ENCODE measurements around the gene SPATC1L. TPM values are rescaled to one million over a fixed set of nuclear protein-coding genes. Genes with fewer than 3 reads are reported as not detected.

SPATC1L gene
- total RNA-seq, 1 experiment from 2014 or later, result 11.3 TPM

- Mint-ChIP-seq H3K4me1 (ENCODE audit: insufficient read depth, unreplicated experiment) (peaks cover 6% of the 10 kb centered on the region), H3K9me3 (ENCODE audit: unreplicated experiment) (no peaks in the 10 kb centered on the region), H3K27me3 (ENCODE audit: insufficient read depth, unreplicated experiment) (no peaks in the 10 kb centered on the region), H3K27ac (ENCODE audit: low read depth, unreplicated experiment) (no peak overlapping the region), H3K4me3 (ENCODE audit: unreplicated experiment) (no peak overlapping the region), H3K36me3 (ENCODE audit: insufficient read depth, unreplicated experiment) (no peaks in the 10 kb centered on the region)
- CTCF ChIA-PET, result interaction anchor here (0.6 to 0.9 kb wide), 5 partner anchors 22 to 140 kb away, joined by 3 to 7 read pairs (median 3); no protein-coding TSS in a partner anchor
- TF ChIP-seq, protein P1, sequence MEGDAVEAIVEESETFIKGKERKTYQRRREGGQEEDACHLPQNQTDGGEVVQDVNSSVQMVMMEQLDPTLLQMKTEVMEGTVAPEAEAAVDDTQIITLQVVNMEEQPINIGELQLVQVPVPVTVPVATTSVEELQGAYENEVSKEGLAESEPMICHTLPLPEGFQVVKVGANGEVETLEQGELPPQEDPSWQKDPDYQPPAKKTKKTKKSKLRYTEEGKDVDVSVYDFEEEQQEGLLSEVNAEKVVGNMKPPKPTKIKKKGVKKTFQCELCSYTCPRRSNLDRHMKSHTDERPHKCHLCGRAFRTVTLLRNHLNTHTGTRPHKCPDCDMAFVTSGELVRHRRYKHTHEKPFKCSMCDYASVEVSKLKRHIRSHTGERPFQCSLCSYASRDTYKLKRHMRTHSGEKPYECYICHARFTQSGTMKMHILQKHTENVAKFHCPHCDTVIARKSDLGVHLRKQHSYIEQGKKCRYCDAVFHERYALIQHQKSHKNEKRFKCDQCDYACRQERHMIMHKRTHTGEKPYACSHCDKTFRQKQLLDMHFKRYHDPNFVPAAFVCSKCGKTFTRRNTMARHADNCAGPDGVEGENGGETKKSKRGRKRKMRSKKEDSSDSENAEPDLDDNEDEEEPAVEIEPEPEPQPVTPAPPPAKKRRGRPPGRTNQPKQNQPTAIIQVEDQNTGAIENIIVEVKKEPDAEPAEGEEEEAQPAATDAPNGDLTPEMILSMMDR (IDR thresholded peaks at IDR 0.05; ENCODE audit: unreplicated experiment), result no peak
- peak; percentile 55 for DNase-seq (ENCODE audit: unreplicated experiment)
- intact Hi-C loops (cut with micrococcal nuclease), result no loop called here
- BruUV-seq (replicated peaks), result no TSS peak
- POLR2A ChIA-PET, result no interaction called here
These were observed 67.3 kb downstream of the SPATC1L start for GRCh38 chr21:46116776-46117585.

- H3K4me1 Mint-ChIP-seq (ENCODE audit: insufficient read depth, unreplicated experiment), result peaks cover 5% of the 10 kb centered on the region
- no peaks in the 10 kb centered on the region for H3K36me3 Mint-ChIP-seq (ENCODE audit: insufficient read depth, unreplicated experiment)
- H3K9me3 Mint-ChIP-seq (ENCODE audit: unreplicated experiment), result no peaks in the 10 kb centered on the region
- no TSS peak for BruUV-seq (replicated peaks)
- ChIA-PET CTCF (interaction anchor here (0.6 to 0.9 kb wide), 3 partner anchors 33 to 141 kb away, joined by 3 read pairs; no protein-coding TSS in a partner anchor), POLR2A (no interaction called here)
- no peak overlapping the region for H3K27ac Mint-ChIP-seq (ENCODE audit: low read depth, unreplicated experiment)
- H3K4me3 Mint-ChIP-seq (ENCODE audit: unreplicated experiment), result no peak overlapping the region
- intact Hi-C loops (cut with micrococcal nuclease), result no loop called here
- no peak for DNase-seq (ENCODE audit: unreplicated experiment)
- no peaks in the 10 kb centered on the region for H3K27me3 Mint-ChIP-seq (ENCODE audit: insufficient read depth, unreplicated experiment)
- TF ChIP-seq, protein P1 (IDR thresholded peaks at IDR 0.05; ENCODE audit: unreplicated experiment), result no peak
These were observed 68.0 kb downstream of the SPATC1L start for GRCh38 chr21:46116189-46116775.

DNA sequence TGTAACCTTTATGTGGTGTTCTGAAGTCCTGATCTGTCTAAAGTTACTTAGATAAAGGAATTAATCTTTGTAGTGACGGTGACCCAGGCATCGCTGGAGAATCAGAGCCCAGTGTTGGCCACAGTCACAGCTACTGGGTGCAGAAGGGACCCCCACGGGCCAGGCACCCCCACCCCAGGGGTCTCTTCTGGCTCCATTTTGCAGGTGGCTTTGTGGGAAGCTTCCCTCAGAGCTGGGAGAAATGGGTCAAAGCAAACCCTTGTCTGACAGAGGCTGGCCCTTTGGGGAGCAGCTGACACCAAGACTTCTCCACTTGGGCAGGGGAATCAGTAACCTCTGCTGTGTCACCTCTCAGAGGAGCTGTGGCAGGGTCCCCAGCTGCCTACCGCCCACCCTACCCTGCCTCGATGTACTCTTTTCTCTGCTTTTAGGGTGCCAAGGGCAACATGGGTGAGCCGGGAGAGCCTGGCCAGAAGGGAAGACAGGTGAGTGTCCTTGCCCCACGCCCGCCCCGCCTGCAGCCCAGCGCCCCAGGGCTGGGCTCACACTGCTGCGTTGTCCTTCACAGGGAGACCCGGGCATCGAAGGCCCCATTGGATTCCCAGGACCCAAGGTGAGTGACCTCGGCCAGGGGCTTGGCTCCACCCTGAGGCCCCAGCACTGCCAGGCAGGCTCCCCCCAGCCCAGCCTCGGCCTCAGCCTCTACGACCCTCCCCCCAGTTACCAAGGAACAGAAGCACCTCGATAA lies 68.6 kb downstream of the SPATC1L start:
- Mint-ChIP-seq H3K9me3 (ENCODE audit: unreplicated experiment) (no peaks in the 10 kb centered on the region), H3K27me3 (ENCODE audit: insufficient read depth, unreplicated experiment) (no peaks in the 10 kb centered on the region), H3K27ac (ENCODE audit: low read depth, unreplicated experiment) (no peak overlapping the region), H3K4me1 (ENCODE audit: insufficient read depth, unreplicated experiment) (peaks cover 5% of the 10 kb centered on the region), H3K4me3 (ENCODE audit: unreplicated experiment) (no peak overlapping the region), H3K36me3 (ENCODE audit: insufficient read depth, unreplicated experiment) (no peaks in the 10 kb centered on the region)
- TF ChIP-seq, protein P1 (IDR thresholded peaks at IDR 0.05; ENCODE audit: unreplicated experiment), result no peak
- intact Hi-C loops (cut with micrococcal nuclease), result no loop called here
- ChIA-PET CTCF (no interaction called here), POLR2A (no interaction called here)
- no peak for DNase-seq (ENCODE audit: unreplicated experiment)
- no TSS peak for BruUV-seq (replicated peaks)

- DNase-seq (ENCODE audit: unreplicated experiment), result no peak
- intact Hi-C loops (cut with micrococcal nuclease), result no loop called here
- CTCF ChIA-PET, result no interaction called here
- Mint-ChIP-seq H3K4me3 (ENCODE audit: unreplicated experiment) (no peak overlapping the region), H3K36me3 (ENCODE audit: insufficient read depth, unreplicated experiment) (no peaks in the 10 kb centered on the region), H3K27ac (ENCODE audit: low read depth, unreplicated experiment) (no peak overlapping the region), H3K27me3 (ENCODE audit: insufficient read depth, unreplicated experiment) (no peaks in the 10 kb centered on the region), H3K4me1 (ENCODE audit: insufficient read depth, unreplicated experiment) (peaks cover 5% of the 10 kb centered on the region), H3K9me3 (ENCODE audit: unreplicated experiment) (no peaks in the 10 kb centered on the region)
- POLR2A ChIA-PET, result no interaction called here
- BruUV-seq (replicated peaks), result no TSS peak
- TF ChIP-seq, protein P1 (IDR thresholded peaks at IDR 0.05; ENCODE audit: unreplicated experiment), result no peak
These were observed 69.3 kb downstream of the SPATC1L start for GRCh38 chr21:46114963-46115362.
